Transverse colon (tissue), 4 donors: ENCODE measurements around the gene TMEM131L. TPM values are rescaled to one million over a fixed set of nuclear protein-coding genes. Genes with fewer than 3 reads are reported as not detected.

Experiments used
- DNase-seq: peaks from one replicate; pipeline ENCODE4 v3.0.0-alpha.2; 2019
- H3K27ac ChIP-seq, 4 donors: fragments of 200-600 bp; sonication (generic); 2 replicates each; pipeline ENCODE4 v1.5.1; 2016 to 2018; ENCODE audit warnings: inconsistent platforms in 4 of 4
- H3K27me3 ChIP-seq: fragments of 200-600 bp; sonication (generic); 2 replicates; pipeline ENCODE4 v1.5.1; 2017; ENCODE audit warnings: inconsistent platforms
- H3K36me3 ChIP-seq, 4 donors: fragments of 200-600 bp; sonication (generic); 2 replicates each; pipeline ENCODE4 v1.5.1; 2017 to 2019; ENCODE audit warnings: inconsistent platforms in 4 of 4
- H3K4me1 ChIP-seq, 4 donors: fragments of 200-600 bp; sonication (generic); 2 replicates each; pipeline ENCODE4 v1.5.1; 2017 to 2020; ENCODE audit warnings: inconsistent platforms in 4 of 4
- H3K4me3 ChIP-seq, 4 donors: fragments of 200-600 bp; sonication (generic); 1 replicate in 1 of 4; 2 replicates in 3 of 4; pipeline versions ENCODE4 v1.5.1 to v1.6.1; 2017 to 2019; ENCODE audit warnings: inconsistent platforms in 4 of 4
- H3K9me3 ChIP-seq, 2 donors: fragments of 200-600 bp; sonication (generic); 2 replicates each; pipeline ENCODE4 v1.5.1; 2017 to 2019; ENCODE audit warnings: inconsistent platforms in 2 of 2
- EP300 ChIP-seq: sonication (generic); formaldehyde crosslinking; IDR thresholded peaks from one replicate; pipeline ENCODE4 v1.6.1; 2017; ENCODE audit warnings: antibody characterized with exemption, low read depth
- POLR2A ChIP-seq: fragments of 450-650 bp; IDR thresholded peaks from one replicate; pipeline ENCODE4 v1.6.1; 2016; ENCODE audit warnings: antibody characterized with exemption, mild to moderate bottlenecking, moderate library complexity
- POLR2AphosphoS5 ChIP-seq, 3 donors: sonication (generic); formaldehyde crosslinking; IDR thresholded peaks; one replicate each; pipeline ENCODE4 v1.6.1; 2016; ENCODE audit warnings: antibody characterized with exemption in 3 of 3
- WGBS, 2 donors: methylation state at CpG; one replicate each; pipeline ENCODE4 v1.1.5; 2018; ENCODE audit warnings: low coverage in 1 of 2; 5-methylcytosine and 5-hydroxymethylcytosine counted together
- in situ Hi-C, 4 donors: fragments of 200-750 bp; cut with MboI; loops; one replicate each; pipeline versions ENCODE4 v1.15.0 to v1.15.1; 2017; ENCODE audit warnings: low sequenced_read_pairs in 3 of 4, low pct_ligation_motif_present in 1 of 4, low pct_unique_long_range_greater_than_20kb in 1 of 4
- intact Hi-C: fragments of 100-400 bp; cut with DNase I; formaldehyde crosslinking; loops from one replicate; pipeline ENCODE4 v1.15.1; 2023; ENCODE audit warnings: low total_unique reads
- total RNA-seq, 4 donors: library from RNA; depleted of rRNA; stranded (reverse); fragments of >200 nt; gene quantifications; one replicate each; pipeline ENCODE4 v1.1.0, GENCODE V29; 2016
- TF ChIP-seq, protein P1 (sequence below), 5 experiments: fragments of 200-600 bp in 3 of 5; fragments of 450-650 bp in 2 of 5; sonication (generic) in 3 of 5; IDR thresholded peaks; 1 replicate in 2 of 5; 2 replicates in 3 of 5; pipeline ENCODE4 v1.5.1; 2016 to 2017; ENCODE audit warnings: antibody characterized with exemption in 5 of 5, inconsistent platforms in 3 of 5, mild to moderate bottlenecking in 2 of 5, moderate library complexity in 1 of 5

Gene TMEM131L
- total RNA-seq, 4 donors from 2014 or later: 5.2 to 14.8 (median 8.3) TPM

DNA sequence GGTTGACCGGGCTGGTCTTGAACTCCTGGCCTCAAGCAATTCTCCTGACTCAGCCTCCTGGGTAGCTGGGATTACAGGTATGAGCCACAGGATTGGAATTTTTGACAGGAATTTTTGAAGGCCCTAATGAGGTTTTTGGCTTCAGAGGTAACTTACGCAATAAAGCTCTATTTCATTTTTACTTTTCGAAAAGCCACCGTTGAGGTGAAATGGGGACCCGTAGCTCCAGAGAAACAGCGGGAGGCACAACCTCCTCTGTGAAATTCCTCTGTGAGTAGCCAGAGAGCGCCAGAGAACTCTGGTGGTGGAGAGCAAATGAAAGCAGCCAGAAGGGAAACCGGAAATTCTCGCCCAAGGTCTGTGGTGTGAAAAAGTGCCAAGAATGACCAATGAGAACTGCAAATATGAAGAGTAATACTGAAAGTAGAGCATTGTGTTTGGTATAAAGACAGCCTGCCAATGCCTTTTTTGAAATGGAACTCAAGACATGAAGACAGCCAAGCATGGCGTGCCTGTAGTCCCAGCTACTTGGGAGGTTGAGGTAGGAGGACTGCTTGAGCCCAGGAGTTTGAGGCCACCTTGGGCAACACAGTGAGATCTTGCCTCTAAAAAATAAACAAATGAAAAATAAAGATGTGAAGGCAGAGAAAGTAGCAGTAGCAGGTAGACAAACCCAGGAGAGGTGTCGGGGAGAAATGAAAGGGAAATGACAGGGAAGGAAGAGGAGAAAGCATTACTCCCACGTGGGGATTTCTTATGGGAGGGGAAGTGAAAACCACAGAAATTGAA, 33.0 kb upstream of the TMEM131L start:
- Histone ChIP-seq H3K27ac (peak overlapping the region; percentile 1 to 30 (median 24)), H3K4me3 (no peak overlapping the region), H3K27me3 (no peaks in the 10 kb centered on the region), H3K36me3 (no peaks in the 10 kb centered on the region), H3K9me3 (no peaks in the 10 kb centered on the region), H3K4me1 (peaks cover 0 to 12% (median 4%) of the 10 kb centered on the region in 4 donors)
- in situ Hi-C loops: loop anchor here in 2 of 4 donors (5.0 to 10.0 kb wide), 2 partner anchors 139 to 142 kb away; no protein-coding TSS in a partner anchor
- intact Hi-C loops: no loop called here
- peak; percentile 74 for DNase-seq
- TF ChIP-seq, protein P1, sequence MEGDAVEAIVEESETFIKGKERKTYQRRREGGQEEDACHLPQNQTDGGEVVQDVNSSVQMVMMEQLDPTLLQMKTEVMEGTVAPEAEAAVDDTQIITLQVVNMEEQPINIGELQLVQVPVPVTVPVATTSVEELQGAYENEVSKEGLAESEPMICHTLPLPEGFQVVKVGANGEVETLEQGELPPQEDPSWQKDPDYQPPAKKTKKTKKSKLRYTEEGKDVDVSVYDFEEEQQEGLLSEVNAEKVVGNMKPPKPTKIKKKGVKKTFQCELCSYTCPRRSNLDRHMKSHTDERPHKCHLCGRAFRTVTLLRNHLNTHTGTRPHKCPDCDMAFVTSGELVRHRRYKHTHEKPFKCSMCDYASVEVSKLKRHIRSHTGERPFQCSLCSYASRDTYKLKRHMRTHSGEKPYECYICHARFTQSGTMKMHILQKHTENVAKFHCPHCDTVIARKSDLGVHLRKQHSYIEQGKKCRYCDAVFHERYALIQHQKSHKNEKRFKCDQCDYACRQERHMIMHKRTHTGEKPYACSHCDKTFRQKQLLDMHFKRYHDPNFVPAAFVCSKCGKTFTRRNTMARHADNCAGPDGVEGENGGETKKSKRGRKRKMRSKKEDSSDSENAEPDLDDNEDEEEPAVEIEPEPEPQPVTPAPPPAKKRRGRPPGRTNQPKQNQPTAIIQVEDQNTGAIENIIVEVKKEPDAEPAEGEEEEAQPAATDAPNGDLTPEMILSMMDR (IDR thresholded peaks at IDR 0.05): peak; percentile 57 to 85 (median 69)
- TF ChIP-seq EP300: no peak
- 35 to 39% methylated on average over 10 to 12 of the region's 12 CpGs for WGBS, 2 donors

DNA sequence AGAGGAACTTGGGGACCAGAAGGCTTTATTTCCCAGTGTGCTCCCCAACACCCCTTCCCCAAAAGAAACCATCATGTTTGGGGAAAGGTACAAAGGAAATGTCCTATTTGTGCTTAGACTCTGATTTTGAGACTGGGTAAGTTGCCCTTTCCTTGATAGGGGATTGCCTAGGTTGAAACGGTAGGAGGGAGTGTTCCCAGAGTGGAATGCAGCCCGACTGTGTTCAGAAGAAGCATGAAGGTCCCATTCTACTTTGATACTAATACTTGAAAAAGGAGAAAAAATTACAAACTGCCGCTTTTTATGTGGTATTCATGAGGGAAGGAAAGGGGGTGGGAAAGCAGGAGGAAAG, 32.4 kb upstream of the TMEM131L start:
- no peak for DNase-seq
- Histone ChIP-seq H3K36me3 (no peaks in the 10 kb centered on the region), H3K4me3 (no peak overlapping the region), H3K27ac (peak overlapping the region in 2 of 4 donors; percentile 1 to 27), H3K27me3 (no peaks in the 10 kb centered on the region), H3K9me3 (no peaks in the 10 kb centered on the region), H3K4me1 (peaks cover 0 to 9% (median 2%) of the 10 kb centered on the region in 4 donors)
- in situ Hi-C loops: loop anchor here in 2 of 4 donors (5.0 to 10.0 kb wide), 2 partner anchors 139 to 141 kb away; no protein-coding TSS in a partner anchor
- intact Hi-C loops: no loop called here
- 54 to 63% methylated on average over 3 of the region's 3 CpGs for WGBS, 2 donors
- TF ChIP-seq POLR2AphosphoS5 (IDR thresholded peaks at IDR 0.05): no peak
- TF ChIP-seq, protein P1 (IDR thresholded peaks at IDR 0.05): no peak
- no peak for TF ChIP-seq POLR2A
- no peak for TF ChIP-seq EP300

DNA sequence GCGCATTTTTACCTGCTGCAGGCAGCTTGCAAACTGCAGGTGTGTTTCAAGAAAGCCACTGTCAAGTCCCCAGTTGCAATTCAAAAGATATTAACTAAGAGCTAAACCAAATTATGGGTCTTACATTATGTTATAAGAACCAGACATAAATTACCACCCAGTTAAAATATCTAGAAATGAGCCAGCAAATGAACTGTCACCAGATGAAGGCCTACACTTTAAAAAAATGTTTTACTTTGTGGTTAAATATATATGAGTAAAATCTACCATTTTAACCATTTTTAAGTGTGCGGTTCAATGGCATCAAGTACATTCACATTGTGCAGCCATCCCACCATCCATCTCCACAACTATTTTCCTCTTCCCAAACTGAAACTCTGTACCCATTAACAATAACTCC, 32.0 kb upstream of the TMEM131L start:
- in situ Hi-C loops: loop anchor here in 2 of 4 donors (5.0 to 10.0 kb wide), 2 partner anchors 138 to 141 kb away; no protein-coding TSS in a partner anchor
- no peak for DNase-seq

More for the DNA sequence above, 32.0 kb upstream of the TMEM131L start:
- 40 to 46% methylated on average over 2 of the region's 2 CpGs for WGBS, 2 donors
- Histone ChIP-seq H3K36me3 (no peaks in the 10 kb centered on the region), H3K27ac (no peak overlapping the region), H3K4me1 (peaks cover 0 to 4% (median 1%) of the 10 kb centered on the region in 4 donors), H3K9me3 (no peaks in the 10 kb centered on the region), H3K27me3 (no peaks in the 10 kb centered on the region), H3K4me3 (no peak overlapping the region)
- TF ChIP-seq, protein P1 (IDR thresholded peaks at IDR 0.05): no peak
- no peak for TF ChIP-seq EP300
- intact Hi-C loops: no loop called here
